ENCODE measurements around the gene ATP10A. TPM values are rescaled to one million over a fixed set of nuclear protein-coding genes. Genes with fewer than 3 reads are reported as not detected.
A peak's percentile ranks its signal among the peaks of the same experiment; 100 is the strongest.

Gene ATP10A
- total and polyA plus RNA-seq, 11 donors = 0.53 to 3.3 (median 1.0) TPM

DNA sequence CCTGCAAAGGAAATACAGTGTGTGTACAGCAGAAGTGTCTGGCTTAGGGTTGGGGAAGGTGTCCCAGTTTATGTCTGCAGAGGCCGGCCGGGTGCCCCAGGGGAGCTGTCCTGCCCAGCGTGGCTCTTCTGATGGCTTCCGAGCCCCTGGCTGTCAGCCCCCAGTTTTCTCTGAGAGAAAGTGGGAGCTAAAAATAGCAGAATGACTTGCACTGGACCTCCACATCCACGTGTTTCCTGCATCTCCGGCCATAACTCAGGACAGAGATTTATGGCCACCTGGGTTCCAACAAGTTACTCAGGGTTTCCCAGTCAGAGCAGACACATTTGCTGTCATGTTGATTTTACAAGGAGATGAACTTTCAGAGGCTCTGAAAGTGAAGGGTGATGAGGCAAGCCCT is 192.0 kb downstream of the ATP10A start:
- WGBS, 4 donors = 0 to 3% (median 1%) methylated on average over 6 of the region's 6 CpGs
- TF ChIP-seq, protein P1, sequence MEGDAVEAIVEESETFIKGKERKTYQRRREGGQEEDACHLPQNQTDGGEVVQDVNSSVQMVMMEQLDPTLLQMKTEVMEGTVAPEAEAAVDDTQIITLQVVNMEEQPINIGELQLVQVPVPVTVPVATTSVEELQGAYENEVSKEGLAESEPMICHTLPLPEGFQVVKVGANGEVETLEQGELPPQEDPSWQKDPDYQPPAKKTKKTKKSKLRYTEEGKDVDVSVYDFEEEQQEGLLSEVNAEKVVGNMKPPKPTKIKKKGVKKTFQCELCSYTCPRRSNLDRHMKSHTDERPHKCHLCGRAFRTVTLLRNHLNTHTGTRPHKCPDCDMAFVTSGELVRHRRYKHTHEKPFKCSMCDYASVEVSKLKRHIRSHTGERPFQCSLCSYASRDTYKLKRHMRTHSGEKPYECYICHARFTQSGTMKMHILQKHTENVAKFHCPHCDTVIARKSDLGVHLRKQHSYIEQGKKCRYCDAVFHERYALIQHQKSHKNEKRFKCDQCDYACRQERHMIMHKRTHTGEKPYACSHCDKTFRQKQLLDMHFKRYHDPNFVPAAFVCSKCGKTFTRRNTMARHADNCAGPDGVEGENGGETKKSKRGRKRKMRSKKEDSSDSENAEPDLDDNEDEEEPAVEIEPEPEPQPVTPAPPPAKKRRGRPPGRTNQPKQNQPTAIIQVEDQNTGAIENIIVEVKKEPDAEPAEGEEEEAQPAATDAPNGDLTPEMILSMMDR (IDR thresholded peaks at IDR 0.05) = no peak
- TF ChIP-seq POLR2A (IDR thresholded peaks at IDR 0.05) = no peak
- H3K4me3 ChIP-seq = peak overlapping the region in 5 of 12 donors; percentile 10 to 36 (median 35)
- DNase-seq = peak in 1 of 5 donors; percentile 47
- peak overlapping the region in 11 of 12 donors; percentile 34 to 88 (median 77) for H3K27ac ChIP-seq
- intact Hi-C loops (cut with DNase I) = loop anchor here in 1 of 10 donors (2.0 kb wide), 1 partner anchor 102 kb away; no protein-coding TSS in a partner anchor
- peak in 3 of 4 donors; percentile 7 to 35 (median 33) for ATAC-seq
- H3K4me1 ChIP-seq = peaks cover 0 to 33% (median 15%) of the 10 kb centered on the region in 12 donors
- no peaks in the 10 kb centered on the region for H3K9me3 ChIP-seq
- no peaks in the 10 kb centered on the region for H3K36me3 ChIP-seq
- peaks cover 0 to 5% (median 0%) of the 10 kb centered on the region in 9 donors for H3K27me3 ChIP-seq

DNA sequence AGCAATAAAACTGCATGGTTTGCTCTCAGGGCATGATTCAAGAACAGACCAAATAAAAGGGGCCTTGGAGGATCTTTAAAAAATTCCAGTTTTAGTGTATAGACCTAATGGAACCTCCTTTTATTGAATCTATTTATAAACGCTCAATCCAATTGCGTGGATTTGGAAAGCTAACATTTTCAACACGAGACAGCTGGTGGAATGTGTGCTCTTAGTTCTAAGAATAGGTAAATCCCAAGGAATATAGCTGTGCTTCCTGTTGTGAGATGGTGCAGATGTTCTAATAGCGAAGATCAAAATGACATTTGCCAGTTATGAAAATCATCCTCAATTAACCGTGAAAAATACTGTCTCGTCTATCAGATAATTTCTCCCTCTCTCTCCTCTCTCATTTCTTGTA is 192.5 kb downstream of the ATP10A start:
- H3K27ac ChIP-seq = peak overlapping the region in 11 of 12 donors; percentile 34 to 88 (median 77)
- no peaks in the 10 kb centered on the region for H3K9me3 ChIP-seq
- peaks cover 0 to 33% (median 15%) of the 10 kb centered on the region in 12 donors for H3K4me1 ChIP-seq
- ATAC-seq = no peak
- peaks cover 0 to 5% (median 0%) of the 10 kb centered on the region in 9 donors for H3K27me3 ChIP-seq
- intact Hi-C loops (cut with DNase I) = loop anchor here in 1 of 10 donors (2.0 kb wide), 1 partner anchor 102 kb away; no protein-coding TSS in a partner anchor
- no peak for TF ChIP-seq POLR2A (IDR thresholded peaks at IDR 0.05)
- TF ChIP-seq, protein P1 (IDR thresholded peaks at IDR 0.05) = no peak
- WGBS, 4 donors = 4 to 10% (median 6%) methylated on average over 6 of the region's 6 CpGs
- H3K36me3 ChIP-seq = no peaks in the 10 kb centered on the region
- no peak for DNase-seq
- H3K4me3 ChIP-seq = peak overlapping the region in 8 of 12 donors; percentile 10 to 46 (median 28)

DNA sequence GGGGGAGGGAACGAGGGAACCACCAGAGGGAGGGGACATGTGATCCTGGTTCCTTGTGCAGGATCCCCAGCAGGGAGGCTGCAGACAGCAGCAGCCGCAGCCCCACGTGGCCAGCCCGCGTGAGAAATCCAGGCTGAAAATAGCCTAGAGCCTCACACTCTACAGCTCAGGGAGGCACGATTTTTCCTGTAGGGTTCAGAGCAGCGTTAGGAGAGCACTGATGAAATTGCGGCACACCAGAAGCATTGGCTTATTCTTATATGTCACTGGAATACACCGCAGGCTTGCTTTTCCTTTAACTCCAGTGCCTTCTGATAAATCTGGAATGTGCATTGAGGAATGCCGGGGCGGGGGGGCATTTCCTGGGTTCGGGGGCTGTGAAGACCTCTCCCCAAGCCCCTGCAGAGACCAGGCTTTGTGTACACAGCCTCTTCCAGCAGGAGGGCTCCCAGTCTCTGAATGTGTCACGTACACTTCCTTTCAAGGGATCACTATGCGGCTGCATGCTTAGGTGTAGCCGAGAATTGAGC is 193.0 kb downstream of the ATP10A start:
- DNase-seq = peak; percentile 77 to 85 (median 80)
- Histone ChIP-seq H3K4me3 (peak overlapping the region in 8 of 12 donors; percentile 10 to 46 (median 28)), H3K36me3 (no peaks in the 10 kb centered on the region), H3K27me3 (peaks cover 0 to 5% (median 0%) of the 10 kb centered on the region in 9 donors), H3K4me1 (peaks cover 0 to 33% (median 15%) of the 10 kb centered on the region in 12 donors), H3K27ac (peak overlapping the region in 11 of 12 donors; percentile 34 to 88 (median 77)), H3K9me3 (no peaks in the 10 kb centered on the region)
- peak; percentile 87 to 96 (median 93) for ATAC-seq
- no peak for TF ChIP-seq POLR2A (IDR thresholded peaks at IDR 0.05)
- TF ChIP-seq, protein P1 (IDR thresholded peaks at IDR 0.05) = peak in 2 of 12 donors; percentile 9 to 17
- WGBS, 4 donors = 1 to 3% (median 2%) methylated on average over 11 to 15 of the region's 15 CpGs
- intact Hi-C loops (cut with DNase I) = loop anchor here in 1 of 10 donors (2.0 kb wide), 1 partner anchor 101 kb away; no protein-coding TSS in a partner anchor

DNA sequence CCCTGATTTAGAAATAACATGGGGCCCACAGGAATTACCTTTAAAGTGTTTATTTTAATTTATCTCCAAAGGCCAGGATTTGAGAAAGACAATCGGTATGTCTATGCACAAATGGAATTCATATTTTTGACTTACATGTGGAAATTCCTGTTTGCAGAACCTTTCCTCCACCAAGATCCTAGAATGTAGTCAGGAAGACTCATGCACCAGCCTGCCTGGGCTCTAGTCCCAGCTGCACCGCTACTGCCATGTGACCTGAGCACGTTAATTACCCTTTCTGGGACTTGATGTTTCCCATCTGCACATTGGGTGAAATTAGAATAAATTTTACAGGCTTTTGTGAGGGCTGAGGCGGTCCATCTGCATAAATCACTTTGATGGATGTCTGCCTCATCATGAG is 194.2 kb downstream of the ATP10A start:
- DNase-seq (no peak), ATAC-seq (no peak)
- no peak overlapping the region for H3K27ac ChIP-seq
- WGBS, 4 donors = 78 to 93% (median 84%) methylated on average over 4 of the region's 4 CpGs
- no peaks in the 10 kb centered on the region for H3K9me3 ChIP-seq
- H3K4me1 ChIP-seq = peaks cover 0 to 28% (median 15%) of the 10 kb centered on the region in 12 donors
- intact Hi-C loops (cut with DNase I) = no loop called here
- no peak overlapping the region for H3K4me3 ChIP-seq
- H3K36me3 ChIP-seq = no peaks in the 10 kb centered on the region
- TF ChIP-seq, protein P1 (IDR thresholded peaks at IDR 0.05) = no peak
- no peak for TF ChIP-seq POLR2A (IDR thresholded peaks at IDR 0.05)
- peaks cover 0 to 5% (median 0%) of the 10 kb centered on the region in 9 donors for H3K27me3 ChIP-seq

Measured in heart left ventricle (tissue), 16 donors.